ENCODE measurements around the gene SEMA6C. TPM values are rescaled to one million over a fixed set of nuclear protein-coding genes. Genes with fewer than 3 reads are reported as not detected.

SEMA6C gene
- total and polyA plus RNA-seq, 2 of the 8 experiments (the other 6 are each of a cell fraction or from before 2014, with no cell fraction given) = 12.2 to 15.7 TPM

DNA sequence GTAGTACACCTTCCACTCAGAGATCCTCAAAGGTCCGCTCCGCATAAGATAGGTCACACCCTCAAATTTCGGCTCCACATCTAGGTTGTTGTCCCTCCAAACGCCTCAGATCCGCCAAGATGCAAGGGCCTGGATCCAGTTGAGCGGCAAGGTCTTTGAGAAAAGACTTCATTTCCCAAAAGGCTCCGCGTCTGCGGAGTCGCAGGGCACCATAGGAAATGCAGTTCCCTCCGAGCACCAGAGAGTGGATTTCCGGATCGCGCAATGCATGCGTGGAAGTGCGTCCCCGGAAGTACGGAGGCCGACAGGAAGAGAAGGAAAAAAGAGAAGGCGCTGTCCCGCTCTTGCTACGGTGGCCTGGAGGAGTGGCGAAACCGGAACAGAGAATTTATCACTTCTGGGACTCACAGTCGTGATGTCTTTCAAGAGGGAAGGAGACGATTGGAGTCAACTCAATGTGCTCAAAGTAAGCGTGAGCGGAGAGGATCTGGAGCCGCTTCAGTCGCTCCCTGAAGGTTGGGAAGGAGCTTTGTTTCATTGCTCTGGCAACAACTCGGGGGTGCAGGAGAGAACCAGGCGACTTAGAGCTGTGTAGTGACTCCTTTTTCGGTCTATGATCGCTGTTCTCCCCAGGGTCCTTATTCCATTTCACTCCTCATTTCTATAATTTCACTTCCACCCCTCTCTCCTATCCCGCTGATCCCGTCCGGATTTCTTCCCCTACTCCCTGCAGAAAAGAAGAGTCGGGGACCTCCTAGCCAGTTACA is 19.5 kb upstream of the SEMA6C start, which contains the start of the genes LYSMD1 and SCNM1 (continued):
- TF ChIP-seq CTCF (IDR thresholded peaks at IDR 0.05; ENCODE audit: control extremely low read depth in 1 of 3, insufficient read depth in 1 of 3, low read depth in 1 of 3, low read length in 3 of 3) (no peak), SIX5 (IDR thresholded peaks at IDR 0.05; ENCODE audit: low read depth, low read length) (peak; percentile 99), TCF12 (IDR thresholded peaks at IDR 0.05; ENCODE audit: low read depth, low read length) (no peak), ATF3 (IDR thresholded peaks at IDR 0.05; ENCODE audit: insufficient read depth, low read depth, low read length) (0 out of 2 replicates have a peak, but pooled peaks have one; percentile 2), SUZ12 (IDR thresholded peaks at IDR 0.05; ENCODE audit: low read length) (no peak), EZH2 (IDR thresholded peaks at IDR 0.05; ENCODE audit: low read depth, low read length, severe bottlenecking) (no peak), JUN (IDR thresholded peaks at IDR 0.05; ENCODE audit: low read depth, low read length) (no peak), CHD1 (IDR thresholded peaks at IDR 0.05; ENCODE audit: low read depth, low read length) (no peak), RAD21 (IDR thresholded peaks at IDR 0.05 in 1 of 2, conservative IDR thresholded peaks at IDR 0.05 in 1 of 2; ENCODE audit: low read depth in 2 of 2, low read length in 2 of 2) (no peak), SRF (IDR thresholded peaks at IDR 0.05; ENCODE audit: low read depth, low read length) (no peak), EP300 (IDR thresholded peaks at IDR 0.05; ENCODE audit: borderline replicate concordance in 1 of 2, low read depth in 2 of 2, low read length in 2 of 2) (peak in 1 of 2 experiments; percentile 71; a peak in 1 of 3 replicates), GTF2F1 (IDR thresholded peaks at IDR 0.05; ENCODE audit: borderline replicate concordance, low read depth, low read length) (peak; percentile 84; the same call in 1 of the 2 replicates), ZNF274 (IDR thresholded peaks at IDR 0.05; ENCODE audit: borderline replicate concordance, extremely low read depth, low read length) (no peak), KDM5A (IDR thresholded peaks at IDR 0.05; ENCODE audit: low read length) (peak; percentile 50; the same call in 1 of the 2 replicates), ASH2L (IDR thresholded peaks at IDR 0.05; ENCODE audit: low read length) (peak; percentile 43), CEBPB (IDR thresholded peaks at IDR 0.05; ENCODE audit: low read depth, low read length) (peak; percentile 55; the same call in 1 of the 2 replicates), CBX5 (IDR thresholded peaks at IDR 0.05; ENCODE audit: low read depth, low read length) (no peak), TAF7 (optimal IDR thresholded peaks at IDR 0.05; ENCODE audit: borderline replicate concordance, low read depth, low read length) (peak; percentile 68)
- TF ChIP-seq, protein P1, sequence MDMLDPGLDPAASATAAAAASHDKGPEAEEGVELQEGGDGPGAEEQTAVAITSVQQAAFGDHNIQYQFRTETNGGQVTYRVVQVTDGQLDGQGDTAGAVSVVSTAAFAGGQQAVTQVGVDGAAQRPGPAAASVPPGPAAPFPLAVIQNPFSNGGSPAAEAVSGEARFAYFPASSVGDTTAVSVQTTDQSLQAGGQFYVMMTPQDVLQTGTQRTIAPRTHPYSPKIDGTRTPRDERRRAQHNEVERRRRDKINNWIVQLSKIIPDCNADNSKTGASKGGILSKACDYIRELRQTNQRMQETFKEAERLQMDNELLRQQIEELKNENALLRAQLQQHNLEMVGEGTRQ (IDR thresholded peaks at IDR 0.05; ENCODE audit: low read length) = no peak
